Measurements from ENCODE around the gene DGKA. TPM values are rescaled to one million over a fixed set of nuclear protein-coding genes. Genes with fewer than 3 reads are reported as not detected.

DGKA gene
- total RNA-seq, 1 experiment from 2014 or later: 27.2 TPM

GRCh38 chr12:55927588-55928502, 3.1 kb upstream of the DGKA start, which contains the start of gene PYM1:
Gene PYM1, minus strand, starts transcription at chr12:55927894. Its CDS starts 133 bp downstream, at chr12:55927761.
- Histone ChIP-seq H3K79me2 (ENCODE audit: low read length) (peaks cover 34% of the 10 kb centered on the region), H3K9me3 (ENCODE audit: low read length) (no peaks in the 10 kb centered on the region), H3K27ac (ENCODE audit: low read length) (peak within 1 kb of the TSS; percentile 85), H3K9me2 (replicated peaks; ENCODE audit: low read length) (no peaks in the 10 kb centered on the region), H3K9ac (ENCODE audit: low read length) (peak within 1 kb of the TSS; percentile 82), H3K4me1 (ENCODE audit: insufficient read depth, low read length) (peaks cover 43% of the 10 kb centered on the region), H3F3A (ENCODE audit: low read length, unreplicated experiment) (no peaks in the 10 kb centered on the region), H3K4me3 (ENCODE audit: low read length) (peak within 1 kb of the TSS; percentile 90), H3K27me3 (ENCODE audit: low read length) (no peaks in the 10 kb centered on the region), H2AFZ (ENCODE audit: low read length) (peak within 1 kb of the TSS; percentile 86), H4K20me1 (ENCODE audit: low read length) (no peaks in the 10 kb centered on the region), H3K36me3 (ENCODE audit: low read depth, low read length) (no peaks in the 10 kb centered on the region), H3K4me2 (ENCODE audit: low read length) (peak within 1 kb of the TSS; percentile 91)
- ChIA-PET CTCF (no interaction called here), POLR2A (ENCODE audit: unreplicated experiment) (no interaction called here)
- peak; percentile 77 for DNase-seq
- ATAC-seq: peak; percentile 35
- TF ChIP-seq EZH2phosphoT487 (IDR thresholded peaks at IDR 0.05; ENCODE audit: borderline replicate concordance, low read length) (no peak), CTCF (conservative IDR thresholded peaks at IDR 0.05; ENCODE audit: low read depth, low read length) (no peak), EZH2 (IDR thresholded peaks at IDR 0.05; ENCODE audit: low read length, unreplicated experiment) (no peak)
- intact Hi-C loops (cut with micrococcal nuclease): no loop called here
- BruUV-seq (replicated peaks): no TSS peak

- ATAC-seq: no peak
- H3K9me2 ChIP-seq (replicated peaks; ENCODE audit: low read length): no peaks in the 10 kb centered on the region
- TF ChIP-seq CTCF (conservative IDR thresholded peaks at IDR 0.05; ENCODE audit: low read depth, low read length) (no peak), EZH2 (IDR thresholded peaks at IDR 0.05; ENCODE audit: low read length, unreplicated experiment) (no peak), EZH2phosphoT487 (IDR thresholded peaks at IDR 0.05; ENCODE audit: borderline replicate concordance, low read length) (no peak)
- ChIA-PET POLR2A (ENCODE audit: unreplicated experiment) (no interaction called here), CTCF (interaction anchor here (1.4 kb wide), 1 partner anchor 11 kb away, joined by 28 read pairs; no protein-coding TSS in a partner anchor)
- no peaks in the 10 kb centered on the region for H3K36me3 ChIP-seq (ENCODE audit: low read depth, low read length)
- 0 out of 2 replicates have a peak overlapping the region, but pooled peaks have one; percentile 26 for H3K27ac ChIP-seq (ENCODE audit: low read length)
- no peaks in the 10 kb centered on the region for H3K9me3 ChIP-seq (ENCODE audit: low read length)
- no peak for DNase-seq
- no peak overlapping the region for H2AFZ ChIP-seq (ENCODE audit: low read length)
- BruUV-seq (replicated peaks): no TSS peak
- H3K4me1 ChIP-seq (ENCODE audit: insufficient read depth, low read length): peaks cover 54% of the 10 kb centered on the region
- no peaks in the 10 kb centered on the region for H3K27me3 ChIP-seq (ENCODE audit: low read length)
- no peak overlapping the region for H3K9ac ChIP-seq (ENCODE audit: low read length)
- H3K4me2 ChIP-seq (ENCODE audit: low read length): no peak overlapping the region
- intact Hi-C loops (cut with micrococcal nuclease): no loop called here
- H4K20me1 ChIP-seq (ENCODE audit: low read length): no peaks in the 10 kb centered on the region
- no peak overlapping the region for H3K4me3 ChIP-seq (ENCODE audit: low read length)
- no peaks in the 10 kb centered on the region for H3F3A ChIP-seq (ENCODE audit: low read length, unreplicated experiment)
- peaks cover 22% of the 10 kb centered on the region for H3K79me2 ChIP-seq (ENCODE audit: low read length)
Observed at GRCh38 chr12:55929306-55929791, 1.6 kb upstream of the DGKA start.

All from PC-3 (cell line).